ENCODE results near the gene SORCS2. TPM values are rescaled to one million over a fixed set of nuclear protein-coding genes. Genes with fewer than 3 reads are reported as not detected.

Gene SORCS2
- total and polyA plus RNA-seq, 2 donors (not counting 1 experiment from before 2014, with no cell fraction given): not detected

DNA sequence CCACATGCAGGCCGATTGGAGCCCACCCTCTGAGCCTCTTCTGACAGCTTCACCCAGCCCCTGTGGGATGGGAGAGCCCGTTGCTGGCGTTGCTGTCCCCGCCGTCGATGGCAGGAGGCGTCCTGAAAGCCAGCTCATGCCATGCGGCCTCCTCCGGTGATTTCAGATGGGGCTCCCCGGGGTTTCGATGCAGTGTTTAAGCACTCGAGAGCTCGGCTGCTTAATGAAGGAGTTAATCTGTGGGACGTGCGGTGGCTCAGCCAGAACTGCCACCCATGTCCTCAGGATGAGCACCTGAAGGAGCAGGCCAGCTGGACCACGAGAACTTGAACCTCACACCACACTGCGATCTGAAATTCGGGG, 95.6 kb downstream of the SORCS2 start:
- intact Hi-C loops (cut with micrococcal nuclease): no loop called here
- H3K9ac ChIP-seq (ENCODE audit: low read length): no peak overlapping the region
- WGBS (ENCODE audit: insufficient coverage): 61% methylated on average over 16 of the region's 18 CpGs
- TF ChIP-seq EZH2 (IDR thresholded peaks at IDR 0.05; ENCODE audit: borderline replicate concordance, insufficient read depth, low read depth, low read length, poor library complexity, severe bottlenecking) (no peak), CTCF (IDR thresholded peaks at IDR 0.05) (no peak)
- Mint-ChIP-seq H3K4me3 (no peak overlapping the region), H3K27me3 (peaks cover 3% of the 10 kb centered on the region), H3K9me3 (ENCODE audit: insufficient read depth) (no peaks in the 10 kb centered on the region), H3K27ac (no peak overlapping the region), H3K4me1 (no peaks in the 10 kb centered on the region)
- H3K4me1 ChIP-seq (ENCODE audit: control insufficient read depth in 2 of 2, insufficient read depth in 2 of 2, low read length in 2 of 2): no peaks in the 10 kb centered on the region
- H3K79me2 ChIP-seq (ENCODE audit: control insufficient read depth, insufficient read depth, low read length): no peaks in the 10 kb centered on the region
- no peak overlapping the region for H3K4me2 ChIP-seq (replicated peaks; ENCODE audit: low read depth, low read length, poor library complexity, severe bottlenecking)
- H4K20me1 ChIP-seq (ENCODE audit: control insufficient read depth, insufficient read depth, low read length, poor library complexity, severe bottlenecking): no peaks in the 10 kb centered on the region
- no peak overlapping the region for H2AFZ ChIP-seq (ENCODE audit: insufficient read depth, low read depth, low read length, poor library complexity, severe bottlenecking)
- peaks cover 0 to 15% (median 0%) of the 10 kb centered on the region in 3 donors for H3K9me3 ChIP-seq (ENCODE audit: control extremely low read depth in 1 of 3, control insufficient read depth in 2 of 3, insufficient read depth in 1 of 3, low read length in 2 of 3)
- H3K27ac ChIP-seq (ENCODE audit: low read length in 2 of 2): no peak overlapping the region
- DNase-seq: no peak
- ChIA-PET CTCF (no interaction called here), POLR2A (no interaction called here)
- no peaks in the 10 kb centered on the region for H3K27me3 ChIP-seq (replicated peaks in 1 of 4; ENCODE audit: control extremely low read depth in 1 of 4, control insufficient read depth in 3 of 4, insufficient read depth in 4 of 4, low read length in 3 of 4)
- no peak overlapping the region for H3K4me3 ChIP-seq (ENCODE audit: control extremely low read depth in 1 of 5, extremely low read depth in 1 of 5, insufficient read depth in 1 of 5, low read depth in 2 of 5, low read length in 4 of 5)
- H3K36me3 ChIP-seq (replicated peaks in 1 of 2; ENCODE audit: control extremely low read depth in 1 of 2, control insufficient read depth in 1 of 2, extremely low read depth in 1 of 2, insufficient read depth in 2 of 2, low read length in 1 of 2): no peaks in the 10 kb centered on the region
- no peak for ATAC-seq (ENCODE audit: low read depth)

GRCh38 chr4:7288751-7289523, 96.6 kb downstream of the SORCS2 start:
- Histone ChIP-seq H3K9me3 (ENCODE audit: control extremely low read depth in 1 of 3, control insufficient read depth in 2 of 3, insufficient read depth in 1 of 3, low read length in 2 of 3) (peaks cover 0 to 10% (median 0%) of the 10 kb centered on the region in 3 donors), H3K79me2 (ENCODE audit: control insufficient read depth, insufficient read depth, low read length) (no peaks in the 10 kb centered on the region), H3K36me3 (replicated peaks in 1 of 2; ENCODE audit: control extremely low read depth in 1 of 2, control insufficient read depth in 1 of 2, extremely low read depth in 1 of 2, insufficient read depth in 2 of 2, low read length in 1 of 2) (no peaks in the 10 kb centered on the region), H3K27ac (ENCODE audit: low read length in 2 of 2) (no peak overlapping the region), H4K20me1 (ENCODE audit: control insufficient read depth, insufficient read depth, low read length, poor library complexity, severe bottlenecking) (no peaks in the 10 kb centered on the region), H3K4me2 (replicated peaks; ENCODE audit: low read depth, low read length, poor library complexity, severe bottlenecking) (no peak overlapping the region), H3K4me3 (ENCODE audit: control extremely low read depth in 1 of 5, extremely low read depth in 1 of 5, insufficient read depth in 1 of 5, low read depth in 2 of 5, low read length in 4 of 5) (no peak overlapping the region), H3K9ac (ENCODE audit: low read length) (no peak overlapping the region), H2AFZ (ENCODE audit: insufficient read depth, low read depth, low read length, poor library complexity, severe bottlenecking) (no peak overlapping the region), H3K4me1 (ENCODE audit: control insufficient read depth in 2 of 2, insufficient read depth in 2 of 2, low read length in 2 of 2) (no peaks in the 10 kb centered on the region), H3K27me3 (replicated peaks in 1 of 4; ENCODE audit: control extremely low read depth in 1 of 4, control insufficient read depth in 3 of 4, insufficient read depth in 4 of 4, low read length in 3 of 4) (no peaks in the 10 kb centered on the region)
- DNase-seq (no peak), ATAC-seq (ENCODE audit: low read depth) (no peak)
- Mint-ChIP-seq H3K27me3 (no peaks in the 10 kb centered on the region), H3K27ac (no peak overlapping the region), H3K4me3 (no peak overlapping the region), H3K9me3 (ENCODE audit: insufficient read depth) (no peaks in the 10 kb centered on the region), H3K4me1 (no peaks in the 10 kb centered on the region)
- intact Hi-C loops (cut with micrococcal nuclease): no loop called here
- ChIA-PET CTCF (no interaction called here), POLR2A (no interaction called here)
- WGBS (ENCODE audit: insufficient coverage): 100% methylated on average over 1 of the region's 2 CpGs
- TF ChIP-seq EZH2 (IDR thresholded peaks at IDR 0.05; ENCODE audit: borderline replicate concordance, insufficient read depth, low read depth, low read length, poor library complexity, severe bottlenecking) (no peak), CTCF (IDR thresholded peaks at IDR 0.05) (no peak)
